A673 (cell line): ENCODE data around the gene ZNF518B. TPM values are rescaled to one million over a fixed set of nuclear protein-coding genes. Genes with fewer than 3 reads are reported as not detected.

Experiments used
- BruUV-seq: library from RNA; stranded (reverse); fragments of 400-500 nt; replicated peaks from 2 replicates; lab custom pipeline; 2021; lab: Mats Ljungman, UMichigan
- CTCF ChIA-PET: fragments of 300-600 bp; sonication (Branson Sonifier 250); formaldehyde crosslinking; loops from one replicate; lab custom pipeline; 2022; ENCODE audit warnings: antibody characterized with exemption; lab: Charles Lee
- POLR2A ChIA-PET: fragments of 300-600 bp; sonication (Branson Sonifier 250); formaldehyde crosslinking; loops from one replicate; lab custom pipeline; 2022; ENCODE audit warnings: antibody characterized with exemption; ENCODE audit not compliant: low non-redundant PET; lab: Charles Lee
- DNase-seq: peaks from one replicate; pipeline ENCODE4 v3.0.0-alpha.2; 2015; ENCODE audit warnings: low spot score
- H3K27ac ChIP-seq: fragments of 200-600 bp; sonication (generic); 2 replicates; pipeline ENCODE4 v1.5.1; 2016; ENCODE audit warnings: mixed run types, low read depth, mild to moderate bottlenecking, mixed read lengths, antibody characterized with exemption, low read length; ENCODE audit not compliant: poor library complexity, severe bottlenecking
- H3K27me3 ChIP-seq: fragments of 200-600 bp; sonication (generic); replicated peaks from 2 replicates; pipeline ENCODE4 v1.6.1; 2017; ENCODE audit warnings: mixed run types, low read depth, mild to moderate bottlenecking, mixed read lengths, antibody characterized with exemption, low read length; ENCODE audit not compliant: insufficient read depth, poor library complexity
- H3K36me3 ChIP-seq: fragments of 200-600 bp; sonication (generic); 2 replicates; pipeline ENCODE4 v1.6.1; 2016; ENCODE audit warnings: mixed run types, mild to moderate bottlenecking, mixed read lengths, antibody characterized with exemption, low read length; ENCODE audit not compliant: insufficient read depth, poor library complexity, severe bottlenecking
- H3K4me1 ChIP-seq: fragments of 200-600 bp; sonication (generic); 2 replicates; pipeline ENCODE4 v1.6.1; 2017; ENCODE audit warnings: mixed run types, mild to moderate bottlenecking, mixed read lengths, antibody characterized with exemption, low read length; ENCODE audit not compliant: insufficient read depth, poor library complexity, severe bottlenecking
- H3K4me3 ChIP-seq: fragments of 200-600 bp; sonication (generic); 2 replicates; pipeline ENCODE4 v1.5.1; 2016; ENCODE audit warnings: low read depth, mixed run types, mild to moderate bottlenecking, mixed read lengths, low read length; ENCODE audit not compliant: poor library complexity, severe bottlenecking
- H3K9me3 ChIP-seq: fragments of 200-600 bp; sonication (generic); 2 replicates; pipeline ENCODE4 v1.6.1; 2016; ENCODE audit warnings: mixed run types, low read depth, mild to moderate bottlenecking, mixed read lengths, antibody characterized with exemption, low read length; ENCODE audit not compliant: poor library complexity, severe bottlenecking
- CTCF ChIP-seq: fragments of 300-800, 200-600 bp; sonication (generic); conservative IDR thresholded peaks from 2 replicates; pipeline ENCODE4 v1.5.1; 2017; ENCODE audit warnings: low read depth, mild to moderate bottlenecking, antibody characterized with exemption, low read length, moderate library complexity, mixed read lengths
- EZH2 ChIP-seq: fragments of 200-600 bp; sonication (generic); IDR thresholded peaks from 2 replicates; pipeline ENCODE4 v1.6.1; 2017; ENCODE audit warnings: borderline replicate concordance, low read depth, mild to moderate bottlenecking, mixed read lengths, antibody characterized with exemption, low read length; ENCODE audit not compliant: poor library complexity, severe bottlenecking
- intact Hi-C: fragments of 100-400 bp; cut with micrococcal nuclease; formaldehyde crosslinking; loops from one replicate; pipeline ENCODE4 v1.10.0; 2022; ENCODE audit not compliant: unreplicated experiment
- total RNA-seq: library from RNA; stranded (reverse); gene quantifications from 2 replicates; pipeline ENCODE4 v1.2.3, GENCODE V29; 2021

The ZNF518B gene
- total RNA-seq, 1 experiment from 2014 or later, result not detected

DNA sequence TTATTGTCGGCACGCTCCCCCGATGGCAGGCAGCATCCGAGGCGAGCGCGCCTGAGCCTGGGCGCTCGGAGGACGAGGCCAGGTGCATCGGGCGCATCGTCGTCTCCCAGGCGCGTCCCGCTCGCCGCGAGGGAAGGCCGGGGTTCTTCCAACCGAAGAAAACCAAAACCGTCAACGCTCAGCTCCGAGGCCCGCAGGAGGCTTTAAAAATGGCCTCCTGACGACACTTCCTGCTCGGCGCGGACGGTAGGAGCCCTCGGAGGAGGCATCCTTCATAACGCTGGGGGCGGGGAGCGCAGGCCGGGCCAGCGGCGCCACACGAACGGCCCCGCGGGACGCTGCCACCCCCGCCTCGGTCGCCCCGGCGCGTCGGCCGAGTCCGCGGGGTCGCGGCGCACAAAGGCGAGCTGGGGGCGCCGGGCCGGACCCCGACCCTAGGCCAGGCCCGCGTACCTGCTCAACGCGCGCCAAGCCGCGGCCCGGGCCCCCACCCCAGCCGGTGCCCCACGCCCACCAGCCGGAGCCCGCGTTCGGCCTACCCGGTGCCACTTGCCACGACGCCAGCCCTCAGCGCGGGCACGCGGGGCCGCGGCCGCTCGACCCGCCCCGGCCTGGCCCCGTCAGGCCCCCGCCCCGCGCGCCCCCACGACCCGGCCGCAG lies 501 bp downstream of the ZNF518B start:
- ChIA-PET POLR2A (no interaction called here), CTCF (no interaction called here)
- BruUV-seq, result no TSS peak

DNA sequence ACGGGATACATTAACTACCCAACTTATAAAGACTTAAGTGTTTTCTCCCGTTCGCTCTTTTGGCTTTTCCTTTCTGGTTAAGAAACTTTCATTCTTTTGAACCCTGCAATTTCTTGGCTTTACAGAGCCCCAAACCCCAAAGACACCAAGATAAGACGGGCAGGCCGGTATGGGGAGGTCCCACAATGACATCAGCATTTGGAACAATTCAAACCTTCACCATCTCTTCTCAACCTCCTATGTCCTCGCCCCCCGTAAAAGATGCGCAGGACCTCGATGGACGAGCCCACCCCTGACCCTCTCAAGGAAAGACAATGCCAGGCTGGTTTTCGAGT lies 999 bp downstream of the ZNF518B start:
- H3K4me1 ChIP-seq, result no peaks in the 10 kb centered on the region
- DNase-seq, result no peak
- H3K27ac ChIP-seq, result no peak overlapping the region
- no peak overlapping the region for H3K4me3 ChIP-seq
- no peak for TF ChIP-seq EZH2
- TF ChIP-seq CTCF, result no peak
- peaks cover 4% of the 10 kb centered on the region for H3K9me3 ChIP-seq
- BruUV-seq, result no TSS peak
- CTCF ChIA-PET, result no interaction called here
- POLR2A ChIA-PET, result no interaction called here
- H3K27me3 ChIP-seq, result no peaks in the 10 kb centered on the region
- intact Hi-C loops, result no loop called here
- no peaks in the 10 kb centered on the region for H3K36me3 ChIP-seq

More for the DNA sequence above, 501 bp downstream of the ZNF518B start:
- TF ChIP-seq EZH2, result no peak
- TF ChIP-seq CTCF, result no peak
- Histone ChIP-seq H3K27me3 (no peaks in the 10 kb centered on the region), H3K4me3 (no peak overlapping the region), H3K36me3 (no peaks in the 10 kb centered on the region), H3K27ac (no peak overlapping the region), H3K4me1 (no peaks in the 10 kb centered on the region), H3K9me3 (peaks cover 8% of the 10 kb centered on the region)
- DNase-seq, result no peak
- intact Hi-C loops, result no loop called here

- no TSS peak for BruUV-seq
- Histone ChIP-seq H3K4me3 (no peak overlapping the region), H3K9me3 (peaks cover 4% of the 10 kb centered on the region), H3K27ac (no peak overlapping the region), H3K27me3 (no peaks in the 10 kb centered on the region), H3K36me3 (no peaks in the 10 kb centered on the region), H3K4me1 (no peaks in the 10 kb centered on the region)
- no peak for DNase-seq
- ChIA-PET CTCF (no interaction called here), POLR2A (no interaction called here)
- intact Hi-C loops, result no loop called here
- TF ChIP-seq CTCF (no peak), EZH2 (no peak)
These were observed 2.1 kb downstream of the ZNF518B start for GRCh38 chr4:10455133-10455532.
